ENCODE data around the gene PTPRK.

Gene PTPRK

DNA sequence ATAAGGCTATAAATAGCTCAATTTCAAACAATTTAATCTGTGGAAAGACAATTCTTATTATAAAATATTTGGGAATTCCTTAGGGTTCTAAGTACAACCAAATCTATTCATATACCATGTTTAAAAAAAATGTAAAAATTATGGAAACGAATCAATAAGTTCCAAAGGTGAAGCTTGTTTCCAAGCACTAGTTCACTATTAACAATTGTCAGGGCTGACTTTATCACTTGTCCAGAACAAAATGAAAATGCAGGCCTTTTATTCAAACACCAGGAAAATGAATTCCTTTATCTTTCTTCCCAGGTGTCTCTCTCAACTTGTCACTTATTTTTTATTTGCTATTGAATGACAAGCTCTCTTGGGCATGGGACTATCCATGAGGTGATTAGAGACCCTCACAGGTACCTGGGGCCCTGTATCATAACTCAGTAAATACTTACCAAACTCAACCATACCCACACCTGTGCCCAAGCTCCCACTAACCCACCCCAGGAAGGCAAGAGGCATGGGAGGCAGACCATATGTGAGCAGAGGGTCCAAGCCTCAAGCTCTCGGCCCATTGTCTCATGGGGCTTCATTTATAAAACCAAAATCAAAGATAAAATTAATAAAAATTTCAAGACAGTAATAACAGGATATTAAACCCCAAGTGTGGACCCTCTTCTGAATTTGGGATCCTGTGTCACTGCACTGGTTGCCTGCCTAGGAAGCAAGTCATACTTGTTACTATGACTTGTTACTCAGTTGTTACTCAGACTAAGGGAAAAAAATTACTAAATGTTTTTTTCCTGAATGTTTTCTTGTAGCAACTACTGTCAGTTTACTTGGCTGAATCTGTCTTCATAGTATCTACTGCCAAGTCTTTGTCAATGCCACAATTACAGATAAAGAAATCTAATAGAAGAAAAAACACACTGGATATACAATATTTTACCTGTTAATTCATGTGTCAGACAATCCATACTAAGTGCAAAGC lies 54.7 kb downstream of the PTPRK start:
- Histone ChIP-seq H2AFZ (ENCODE audit: insufficient read depth, low read length, poor library complexity) (no peak overlapping the region), H3K79me1 (ENCODE audit: low read length) (no peaks in the 10 kb centered on the region), H3K14ac (ENCODE audit: low read length) (no peak overlapping the region), H3K4me2 (ENCODE audit: low read length) (no peak overlapping the region), H2BK5ac (ENCODE audit: low read depth, low read length, poor library complexity) (no peak overlapping the region), H4K91ac (ENCODE audit: low read depth, low read length) (no peak overlapping the region), H3K27ac (ENCODE audit: low read depth, low read length) (no peak overlapping the region), H3K36me3 (ENCODE audit: control insufficient read depth in 1 of 2, insufficient read depth in 2 of 2, low read length in 2 of 2) (no peaks in the 10 kb centered on the region), H3K79me2 (ENCODE audit: control insufficient read depth, insufficient read depth, low read length, poor library complexity) (no peaks in the 10 kb centered on the region), H3K23ac (ENCODE audit: low read length) (no peak overlapping the region), H3K9ac (ENCODE audit: low read length) (no peak overlapping the region), H4K8ac (ENCODE audit: low read depth, low read length) (no peak overlapping the region), H3K4me1 (ENCODE audit: control insufficient read depth in 1 of 2, insufficient read depth in 2 of 2, low read length in 2 of 2) (no peaks in the 10 kb centered on the region), H4K12ac (ENCODE audit: low read depth, low read length) (no peak overlapping the region), H3K9me3 (ENCODE audit: insufficient read depth, low read depth, low read length) (no peaks in the 10 kb centered on the region), H3K27me3 (ENCODE audit: insufficient read depth, low read length) (no peaks in the 10 kb centered on the region), H3K4me3 (ENCODE audit: low read depth, low read length) (no peak overlapping the region), H2AK5ac (ENCODE audit: low read length) (no peak overlapping the region), H3K4ac (ENCODE audit: low read depth, low read length) (no peak overlapping the region), H2BK12ac (ENCODE audit: low read length) (no peak overlapping the region), H2BK120ac (ENCODE audit: insufficient read depth, low read length, poor library complexity) (no peak overlapping the region), H3K18ac (ENCODE audit: low read length) (no peak overlapping the region)
- no CpG with 5 or more reads among the region's 2 CpGs for whole genome bisulfite sequencing (ENCODE audit: extremely low coverage, insufficient coverage, insufficient read length)
- no peak for DNase-seq

DNA sequence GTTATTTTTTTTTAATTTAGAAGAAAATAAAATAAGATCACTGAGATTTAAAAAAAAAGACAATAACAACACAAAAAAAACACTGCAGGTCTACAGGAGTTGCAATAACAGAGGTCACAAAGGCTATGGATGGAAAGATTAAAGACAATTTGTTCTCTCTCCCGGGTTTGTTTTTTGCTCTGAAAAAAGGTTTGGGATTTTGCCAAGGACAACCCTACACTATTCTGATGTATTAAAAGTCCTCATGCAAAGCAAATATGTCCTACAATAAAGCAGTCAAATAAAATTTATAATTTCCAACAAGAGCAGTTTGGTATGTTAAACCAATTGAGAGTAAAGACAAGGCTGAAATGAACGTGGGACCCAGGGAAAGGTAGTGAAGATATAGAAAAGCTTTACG lies 55.6 kb downstream of the PTPRK start:
- no peak for DNase-seq
- no peak overlapping the region for H4K91ac ChIP-seq (ENCODE audit: low read depth, low read length)
- no peaks in the 10 kb centered on the region for H3K27me3 ChIP-seq (ENCODE audit: insufficient read depth, low read length)
- no peak overlapping the region for H3K14ac ChIP-seq (ENCODE audit: low read length)
- H4K12ac ChIP-seq (ENCODE audit: low read depth, low read length) = no peak overlapping the region
- H4K8ac ChIP-seq (ENCODE audit: low read depth, low read length) = no peak overlapping the region
- H3K9me3 ChIP-seq (ENCODE audit: insufficient read depth, low read depth, low read length) = no peaks in the 10 kb centered on the region
- H2BK5ac ChIP-seq (ENCODE audit: low read depth, low read length, poor library complexity) = no peak overlapping the region
- no peaks in the 10 kb centered on the region for H3K4me1 ChIP-seq (ENCODE audit: control insufficient read depth in 1 of 2, insufficient read depth in 2 of 2, low read length in 2 of 2)
- no peak overlapping the region for H3K27ac ChIP-seq (ENCODE audit: low read depth, low read length)
- no peaks in the 10 kb centered on the region for H3K79me1 ChIP-seq (ENCODE audit: low read length)
- no peak overlapping the region for H3K9ac ChIP-seq (ENCODE audit: low read length)
- H2AK5ac ChIP-seq (ENCODE audit: low read length) = no peak overlapping the region
- H3K79me2 ChIP-seq (ENCODE audit: control insufficient read depth, insufficient read depth, low read length, poor library complexity) = no peaks in the 10 kb centered on the region
- no peak overlapping the region for H2AFZ ChIP-seq (ENCODE audit: insufficient read depth, low read length, poor library complexity)
- H3K4me2 ChIP-seq (ENCODE audit: low read length) = no peak overlapping the region
- no peak overlapping the region for H2BK12ac ChIP-seq (ENCODE audit: low read length)
- H3K23ac ChIP-seq (ENCODE audit: low read length) = no peak overlapping the region
- H2BK120ac ChIP-seq (ENCODE audit: insufficient read depth, low read length, poor library complexity) = no peak overlapping the region
- H3K4ac ChIP-seq (ENCODE audit: low read depth, low read length) = no peak overlapping the region
- no peaks in the 10 kb centered on the region for H3K36me3 ChIP-seq (ENCODE audit: control insufficient read depth in 1 of 2, insufficient read depth in 2 of 2, low read length in 2 of 2)
- H3K18ac ChIP-seq (ENCODE audit: low read length) = no peak overlapping the region
- no peak overlapping the region for H3K4me3 ChIP-seq (ENCODE audit: low read depth, low read length)
- WGBS (ENCODE audit: extremely low coverage, insufficient coverage, insufficient read length) = no CpG with 5 or more reads among the region's 3 CpGs

DNA sequence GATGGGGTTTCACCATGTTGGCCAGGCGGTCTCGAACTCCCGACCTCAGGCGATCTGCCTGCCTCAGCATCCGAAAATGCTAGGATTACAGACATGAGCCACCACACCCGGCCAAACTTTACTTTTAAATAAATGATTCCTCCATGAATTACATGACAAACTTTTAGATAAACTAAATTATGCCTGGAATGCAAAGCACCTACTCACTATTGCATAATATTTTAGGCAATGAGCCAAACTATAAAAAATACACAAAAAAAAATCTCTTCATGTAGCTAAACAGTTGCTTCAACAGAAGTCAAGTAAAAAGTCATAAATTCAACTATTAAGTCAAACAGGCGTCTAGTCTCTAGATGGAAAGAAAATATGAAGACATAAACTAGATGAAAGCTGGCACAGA lies 56.5 kb downstream of the PTPRK start:
- no peak overlapping the region for H3K14ac ChIP-seq (ENCODE audit: low read length)
- no peak overlapping the region for H2AK5ac ChIP-seq (ENCODE audit: low read length)
- no peak overlapping the region for H3K4me3 ChIP-seq (ENCODE audit: low read depth, low read length)
- H3K4ac ChIP-seq (ENCODE audit: low read depth, low read length) = no peak overlapping the region
- no peaks in the 10 kb centered on the region for H3K9me3 ChIP-seq (ENCODE audit: insufficient read depth, low read depth, low read length)
- no peaks in the 10 kb centered on the region for H3K79me2 ChIP-seq (ENCODE audit: control insufficient read depth, insufficient read depth, low read length, poor library complexity)
- no peak overlapping the region for H3K18ac ChIP-seq (ENCODE audit: low read length)
- H3K27ac ChIP-seq (ENCODE audit: low read depth, low read length) = no peak overlapping the region
- no peak overlapping the region for H3K9ac ChIP-seq (ENCODE audit: low read length)
- H4K8ac ChIP-seq (ENCODE audit: low read depth, low read length) = no peak overlapping the region
- H2AFZ ChIP-seq (ENCODE audit: insufficient read depth, low read length, poor library complexity) = no peak overlapping the region
- no CpG with 5 or more reads among the region's 7 CpGs for WGBS (ENCODE audit: extremely low coverage, insufficient coverage, insufficient read length)
- H3K36me3 ChIP-seq (ENCODE audit: control insufficient read depth in 1 of 2, insufficient read depth in 2 of 2, low read length in 2 of 2) = no peaks in the 10 kb centered on the region
- H2BK120ac ChIP-seq (ENCODE audit: insufficient read depth, low read length, poor library complexity) = no peak overlapping the region
- no peak overlapping the region for H3K4me2 ChIP-seq (ENCODE audit: low read length)
- no peaks in the 10 kb centered on the region for H3K27me3 ChIP-seq (ENCODE audit: insufficient read depth, low read length)
- no peak overlapping the region for H4K12ac ChIP-seq (ENCODE audit: low read depth, low read length)
- H4K91ac ChIP-seq (ENCODE audit: low read depth, low read length) = no peak overlapping the region
- H3K23ac ChIP-seq (ENCODE audit: low read length) = no peak overlapping the region
- no peaks in the 10 kb centered on the region for H3K4me1 ChIP-seq (ENCODE audit: control insufficient read depth in 1 of 2, insufficient read depth in 2 of 2, low read length in 2 of 2)
- no peaks in the 10 kb centered on the region for H3K79me1 ChIP-seq (ENCODE audit: low read length)
- peak in 1 of 2 donors; percentile 16 for DNase-seq
- H2BK12ac ChIP-seq (ENCODE audit: low read length) = no peak overlapping the region
- H2BK5ac ChIP-seq (ENCODE audit: low read depth, low read length, poor library complexity) = no peak overlapping the region

DNA sequence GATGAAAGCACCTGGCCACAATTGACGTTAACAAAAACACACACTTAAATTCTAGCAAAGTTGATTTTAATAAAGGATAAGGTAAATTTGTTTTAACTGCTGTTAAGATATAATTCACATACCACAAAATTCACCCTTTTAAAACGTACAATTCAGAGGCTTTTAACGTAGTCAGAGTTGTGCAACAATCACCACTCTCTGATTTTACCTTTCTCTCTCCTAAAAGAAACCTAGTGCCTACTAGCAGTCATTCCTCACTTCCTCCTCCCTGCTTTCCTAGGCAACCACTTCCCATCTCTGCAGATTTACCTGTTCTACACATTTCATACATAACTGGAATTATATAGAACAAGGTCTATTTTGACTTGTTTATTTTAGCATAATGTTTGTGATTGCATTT lies 58.9 kb downstream of the PTPRK start:
- DNase-seq = no peak
- H4K8ac ChIP-seq (ENCODE audit: low read depth, low read length) = no peak overlapping the region
- H3K79me2 ChIP-seq (ENCODE audit: control insufficient read depth, insufficient read depth, low read length, poor library complexity) = no peaks in the 10 kb centered on the region
- H3K27ac ChIP-seq (ENCODE audit: low read depth, low read length) = no peak overlapping the region
- H2BK12ac ChIP-seq (ENCODE audit: low read length) = no peak overlapping the region
- no peak overlapping the region for H3K18ac ChIP-seq (ENCODE audit: low read length)
- H4K91ac ChIP-seq (ENCODE audit: low read depth, low read length) = no peak overlapping the region
- H3K9me3 ChIP-seq (ENCODE audit: insufficient read depth, low read depth, low read length) = no peaks in the 10 kb centered on the region
- H2BK120ac ChIP-seq (ENCODE audit: insufficient read depth, low read length, poor library complexity) = no peak overlapping the region
- no CpG with 5 or more reads among the region's 3 CpGs for WGBS (ENCODE audit: extremely low coverage, insufficient coverage, insufficient read length)
- H3K4me1 ChIP-seq (ENCODE audit: control insufficient read depth in 1 of 2, insufficient read depth in 2 of 2, low read length in 2 of 2) = no peaks in the 10 kb centered on the region
- no peak overlapping the region for H2BK5ac ChIP-seq (ENCODE audit: low read depth, low read length, poor library complexity)
- H3K79me1 ChIP-seq (ENCODE audit: low read length) = no peaks in the 10 kb centered on the region
- no peak overlapping the region for H3K4me3 ChIP-seq (ENCODE audit: low read depth, low read length)
- no peak overlapping the region for H4K12ac ChIP-seq (ENCODE audit: low read depth, low read length)
- no peaks in the 10 kb centered on the region for H3K36me3 ChIP-seq (ENCODE audit: control insufficient read depth in 1 of 2, insufficient read depth in 2 of 2, low read length in 2 of 2)
- no peak overlapping the region for H3K4ac ChIP-seq (ENCODE audit: low read depth, low read length)
- H3K27me3 ChIP-seq (ENCODE audit: insufficient read depth, low read length) = no peaks in the 10 kb centered on the region
- no peak overlapping the region for H2AK5ac ChIP-seq (ENCODE audit: low read length)
- no peak overlapping the region for H3K9ac ChIP-seq (ENCODE audit: low read length)
- H2AFZ ChIP-seq (ENCODE audit: insufficient read depth, low read length, poor library complexity) = no peak overlapping the region
- no peak overlapping the region for H3K23ac ChIP-seq (ENCODE audit: low read length)
- no peak overlapping the region for H3K4me2 ChIP-seq (ENCODE audit: low read length)
- H3K14ac ChIP-seq (ENCODE audit: low read length) = no peak overlapping the region
